Upper lobe of left lung (tissue), 4 donors: ENCODE data around the gene ABR.

Source experiments
- CTCF ChIP-seq, 6 experiments: fragments of 450-650 bp in 4 of 6; fragments of 200-600 bp in 2 of 6; sonication (generic) in 2 of 6; IDR thresholded peaks; one replicate each; pipeline ENCODE4 v1.5.1; 2016 to 2019; ENCODE audit warnings: antibody characterized with exemption in 6 of 6
- POLR2AphosphoS5 ChIP-seq, 2 donors: sonication (generic); formaldehyde crosslinking; IDR thresholded peaks; one replicate each; pipeline ENCODE4 v1.5.1; 2017; ENCODE audit warnings: antibody characterized with exemption in 2 of 2

DNA sequence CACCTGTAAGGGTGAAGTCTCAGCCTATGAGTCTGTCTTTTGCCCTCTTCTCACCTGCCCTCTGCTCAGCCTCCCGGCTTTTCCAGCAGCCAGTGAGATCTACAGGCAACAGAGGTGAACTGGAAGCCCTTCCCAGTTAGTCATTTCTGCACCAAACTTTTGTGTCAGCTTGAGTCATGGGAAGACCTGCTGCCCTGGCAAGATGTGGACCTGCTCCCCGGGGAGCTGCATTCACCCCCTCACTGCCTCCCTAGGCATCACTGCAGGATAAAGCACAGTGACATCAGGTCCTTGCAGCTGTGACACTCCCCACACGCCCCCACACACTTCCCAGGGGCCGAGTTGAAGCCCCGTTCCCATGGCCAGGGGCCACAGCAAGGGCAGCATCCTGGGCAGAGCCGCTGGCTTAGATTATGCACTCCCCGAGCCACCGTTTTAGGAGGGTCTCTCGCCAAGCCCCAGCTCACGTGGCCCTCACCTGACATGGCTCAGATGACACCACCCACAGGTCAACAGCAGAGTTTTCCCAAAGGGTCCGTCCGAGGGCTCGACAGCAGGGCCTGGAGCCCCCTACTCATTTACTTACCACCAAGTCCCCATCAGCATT is 6.5 kb upstream of the ABR start:
- TF ChIP-seq CTCF (IDR thresholded peaks at IDR 0.05) = no peak
- TF ChIP-seq POLR2AphosphoS5 (IDR thresholded peaks at IDR 0.05) = no peak
